HL-60 (cell line): Measurements from ENCODE around the gene MEPE.

ENCODE experiments used
- CTCF ChIP-seq: IDR thresholded peaks from one replicate; pipeline ENCODE4 v1.5.1; 2011; ENCODE audit warnings: low read length, control low read depth, inconsistent platforms; ENCODE audit not compliant: insufficient read depth
- GABPA ChIP-seq: IDR thresholded peaks from 2 replicates; pipeline ENCODE4 v1.6.1; 2012; ENCODE audit warnings: low read depth
- POLR2AphosphoS5 ChIP-seq: IDR thresholded peaks from 2 replicates; pipeline ENCODE4 v1.6.1; 2012; ENCODE audit warnings: low read depth
- SPI1 ChIP-seq: IDR thresholded peaks from 2 replicates; pipeline ENCODE4 v1.6.1; 2012; ENCODE audit warnings: low read depth, mild to moderate bottlenecking, borderline replicate concordance
- TF ChIP-seq, protein P1 (sequence below): IDR thresholded peaks from 2 replicates; pipeline ENCODE4 v1.6.1; 2012; ENCODE audit warnings: low read depth; ENCODE audit not compliant: insufficient replicate concordance

DNA sequence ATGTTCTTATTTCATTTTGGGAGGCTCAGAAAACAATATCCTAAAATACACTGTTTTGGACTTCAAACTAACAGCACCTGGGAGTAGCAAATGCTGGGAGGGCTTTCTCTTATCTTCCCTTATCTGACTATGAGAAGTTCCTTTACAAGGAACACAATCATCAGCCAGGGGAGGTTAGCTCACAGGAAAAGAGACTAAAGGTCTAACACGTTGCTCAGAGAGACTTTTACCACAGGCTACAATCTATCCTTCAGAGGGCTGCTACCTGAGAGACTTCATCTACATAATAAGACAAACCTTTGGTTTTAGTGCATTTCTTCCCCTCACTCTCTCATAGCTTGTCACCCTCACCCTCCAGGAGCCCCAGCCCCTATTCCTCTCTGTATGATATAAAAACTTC lies 35.8 kb downstream of the MEPE start:
- TF ChIP-seq SPI1 (no peak), CTCF (no peak), POLR2AphosphoS5 (no peak), GABPA (no peak)
- TF ChIP-seq, protein P1, sequence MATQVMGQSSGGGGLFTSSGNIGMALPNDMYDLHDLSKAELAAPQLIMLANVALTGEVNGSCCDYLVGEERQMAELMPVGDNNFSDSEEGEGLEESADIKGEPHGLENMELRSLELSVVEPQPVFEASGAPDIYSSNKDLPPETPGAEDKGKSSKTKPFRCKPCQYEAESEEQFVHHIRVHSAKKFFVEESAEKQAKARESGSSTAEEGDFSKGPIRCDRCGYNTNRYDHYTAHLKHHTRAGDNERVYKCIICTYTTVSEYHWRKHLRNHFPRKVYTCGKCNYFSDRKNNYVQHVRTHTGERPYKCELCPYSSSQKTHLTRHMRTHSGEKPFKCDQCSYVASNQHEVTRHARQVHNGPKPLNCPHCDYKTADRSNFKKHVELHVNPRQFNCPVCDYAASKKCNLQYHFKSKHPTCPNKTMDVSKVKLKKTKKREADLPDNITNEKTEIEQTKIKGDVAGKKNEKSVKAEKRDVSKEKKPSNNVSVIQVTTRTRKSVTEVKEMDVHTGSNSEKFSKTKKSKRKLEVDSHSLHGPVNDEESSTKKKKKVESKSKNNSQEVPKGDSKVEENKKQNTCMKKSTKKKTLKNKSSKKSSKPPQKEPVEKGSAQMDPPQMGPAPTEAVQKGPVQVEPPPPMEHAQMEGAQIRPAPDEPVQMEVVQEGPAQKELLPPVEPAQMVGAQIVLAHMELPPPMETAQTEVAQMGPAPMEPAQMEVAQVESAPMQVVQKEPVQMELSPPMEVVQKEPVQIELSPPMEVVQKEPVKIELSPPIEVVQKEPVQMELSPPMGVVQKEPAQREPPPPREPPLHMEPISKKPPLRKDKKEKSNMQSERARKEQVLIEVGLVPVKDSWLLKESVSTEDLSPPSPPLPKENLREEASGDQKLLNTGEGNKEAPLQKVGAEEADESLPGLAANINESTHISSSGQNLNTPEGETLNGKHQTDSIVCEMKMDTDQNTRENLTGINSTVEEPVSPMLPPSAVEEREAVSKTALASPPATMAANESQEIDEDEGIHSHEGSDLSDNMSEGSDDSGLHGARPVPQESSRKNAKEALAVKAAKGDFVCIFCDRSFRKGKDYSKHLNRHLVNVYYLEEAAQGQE: no peak
